Upper lobe of right lung (tissue), 1 donor: ENCODE results near the gene GVQW3. TPM values are rescaled to one million over a fixed set of nuclear protein-coding genes. Genes with fewer than 3 reads are reported as not detected.

Experiments used
- ATAC-seq: fragments of 200-7000 bp; cut with Tn5 transposase; one replicate; pipeline ENCODE4 v1.9.1; 2020; ENCODE audit warnings: mild to moderate bottlenecking, moderate library complexity
- DNase-seq: peaks from one replicate; pipeline ENCODE4 v3.0.0-alpha.2; 2020
- H3K27ac ChIP-seq: fragments of 200-600 bp; one replicate; pipeline ENCODE4 v1.8.0; 2022
- H3K27me3 ChIP-seq: fragments of 200-600 bp; one replicate; pipeline ENCODE4 v1.8.0; 2022; ENCODE audit warnings: mild to moderate bottlenecking
- H3K36me3 ChIP-seq: fragments of 200-600 bp; one replicate; pipeline ENCODE4 v1.8.0; 2022
- H3K4me1 ChIP-seq: fragments of 200-600 bp; one replicate; pipeline ENCODE4 v1.8.0; 2022
- H3K4me3 ChIP-seq: fragments of 200-600 bp; one replicate; pipeline ENCODE4 v1.8.0; 2022; ENCODE audit warnings: mild to moderate bottlenecking
- H3K9me3 ChIP-seq: fragments of 200-600 bp; one replicate; pipeline ENCODE4 v1.8.0; 2022
- CTCF ChIP-seq: fragments of 200-600 bp; IDR thresholded peaks from one replicate; pipeline ENCODE4 v1.8.0; 2022; ENCODE audit warnings: antibody characterized with exemption
- intact Hi-C: fragments of 100-400 bp; cut with DNase I; formaldehyde crosslinking; loops from one replicate; pipeline ENCODE4 v1.11.0; 2022
- total RNA-seq: library from RNA; stranded (reverse); fragmentation: NEBNext Ultra II Directional; extraction: Animal tissue kit (Norgen Biotek cat#: 25700); gene quantifications from one replicate; pipeline ENCODE4 v1.2.1, GENCODE V29; 2021
- donor health status: DM: no; HTN: yes; CAD: no; lungs with severe emphysema.

Gene GVQW3
- total RNA-seq, 1 donor from 2014 or later: 2.0 TPM

- peaks cover 7% of the 10 kb centered on the region for H3K9me3 ChIP-seq
- TF ChIP-seq CTCF: no peak
- no peaks in the 10 kb centered on the region for H3K36me3 ChIP-seq
- H3K4me3 ChIP-seq: no peak overlapping the region
- no peaks in the 10 kb centered on the region for H3K4me1 ChIP-seq
- no peak overlapping the region for H3K27ac ChIP-seq
- no peaks in the 10 kb centered on the region for H3K27me3 ChIP-seq
- DNase-seq: no peak
- peak; percentile 39 for ATAC-seq
- intact Hi-C loops: no loop called here
Measured at GRCh38 chr11:76337923-76338322, 43.2 kb upstream of the GVQW3 start.

- Histone ChIP-seq H3K27ac (peak overlapping the region; percentile 68), H3K36me3 (no peaks in the 10 kb centered on the region), H3K27me3 (no peaks in the 10 kb centered on the region), H3K4me1 (no peaks in the 10 kb centered on the region), H3K9me3 (peaks cover 7% of the 10 kb centered on the region), H3K4me3 (no peak overlapping the region)
- intact Hi-C loops: no loop called here
- no peak for TF ChIP-seq CTCF
- DNase-seq: peak; percentile 69
- peak; percentile 90 for ATAC-seq
Measured at GRCh38 chr11:76339221-76339620, 41.9 kb upstream of the GVQW3 start.

GRCh38 chr11:76347466-76347865, 33.7 kb upstream of the GVQW3 start:
- Histone ChIP-seq H3K27me3 (no peaks in the 10 kb centered on the region), H3K36me3 (peaks cover 22% of the 10 kb centered on the region), H3K9me3 (no peaks in the 10 kb centered on the region), H3K4me3 (no peak overlapping the region), H3K4me1 (peaks cover 3% of the 10 kb centered on the region), H3K27ac (peak overlapping the region; percentile 2)
- peak; percentile 57 for ATAC-seq
- no peak for DNase-seq
- no peak for TF ChIP-seq CTCF
- intact Hi-C loops: no loop called here

GRCh38 chr11:76348348-76348747, 32.8 kb upstream of the GVQW3 start:
- no peak for TF ChIP-seq CTCF
- Histone ChIP-seq H3K4me3 (no peak overlapping the region), H3K27ac (no peak overlapping the region), H3K36me3 (peaks cover 31% of the 10 kb centered on the region), H3K9me3 (no peaks in the 10 kb centered on the region), H3K27me3 (no peaks in the 10 kb centered on the region), H3K4me1 (peaks cover 3% of the 10 kb centered on the region)
- DNase-seq (no peak), ATAC-seq (peak; percentile 66)
- intact Hi-C loops: no loop called here

GRCh38 chr11:76355172-76355571, 26.0 kb upstream of the GVQW3 start:
- H3K27ac ChIP-seq: no peak overlapping the region
- TF ChIP-seq CTCF: no peak
- DNase-seq (no peak), ATAC-seq (no peak)
- no peak overlapping the region for H3K4me3 ChIP-seq
- intact Hi-C loops: no loop called here
- H3K4me1 ChIP-seq: no peaks in the 10 kb centered on the region
- H3K9me3 ChIP-seq: no peaks in the 10 kb centered on the region
- H3K27me3 ChIP-seq: no peaks in the 10 kb centered on the region
- H3K36me3 ChIP-seq: peaks cover 71% of the 10 kb centered on the region

GRCh38 chr11:76361374-76361773, 19.7 kb upstream of the GVQW3 start:
- Histone ChIP-seq H3K27ac (no peak overlapping the region), H3K4me1 (peaks cover 10% of the 10 kb centered on the region), H3K36me3 (peaks cover 22% of the 10 kb centered on the region), H3K4me3 (no peak overlapping the region), H3K9me3 (no peaks in the 10 kb centered on the region), H3K27me3 (no peaks in the 10 kb centered on the region)
- intact Hi-C loops: no loop called here
- TF ChIP-seq CTCF: no peak
- ATAC-seq (no peak), DNase-seq (no peak)
